ENCODE measurements around the gene EPB41L4B.

EPB41L4B gene

DNA sequence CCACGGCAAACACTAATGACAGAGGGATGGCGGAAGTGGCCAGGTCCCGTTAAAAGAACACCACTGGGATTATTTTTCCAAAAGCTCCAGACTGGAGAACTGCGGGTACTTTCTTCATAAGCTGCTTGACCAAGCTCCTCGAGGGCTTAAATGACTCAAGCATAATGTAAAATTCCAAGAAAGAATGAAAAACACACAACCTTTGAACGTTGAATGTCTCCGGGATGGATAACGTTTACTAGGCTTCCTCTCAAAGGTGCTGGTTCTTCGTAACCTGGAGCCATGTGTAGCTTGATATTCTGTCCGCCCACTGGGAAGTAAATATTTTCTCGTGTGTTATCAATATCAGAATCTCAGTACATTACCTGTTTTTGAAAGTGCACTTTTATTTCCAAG, 67.6 kb downstream of the EPB41L4B start:
- H3K36me3 ChIP-seq (ENCODE audit: control insufficient read depth, insufficient read depth, low read length) = no peaks in the 10 kb centered on the region
- H3K4me3 ChIP-seq (replicated peaks; ENCODE audit: low read depth, low read length) = no peak overlapping the region
- DNase-seq (ENCODE audit: extremely low read depth, insufficient read length) = no peak
- H3K27me3 ChIP-seq (replicated peaks; ENCODE audit: control insufficient read depth, insufficient read depth, low read length) = no peaks in the 10 kb centered on the region
- no peak for TF ChIP-seq CTCF (IDR thresholded peaks at IDR 0.05; ENCODE audit: insufficient read depth, low read length, poor library complexity, severe bottlenecking)

- Histone ChIP-seq H3K27me3 (replicated peaks; ENCODE audit: control insufficient read depth, insufficient read depth, low read length) (no peaks in the 10 kb centered on the region), H3K36me3 (ENCODE audit: control insufficient read depth, insufficient read depth, low read length) (no peaks in the 10 kb centered on the region), H3K4me3 (replicated peaks; ENCODE audit: low read depth, low read length) (no peak overlapping the region)
- DNase-seq (ENCODE audit: extremely low read depth, insufficient read length) = no peak
- TF ChIP-seq CTCF (IDR thresholded peaks at IDR 0.05; ENCODE audit: insufficient read depth, low read length, poor library complexity, severe bottlenecking) = no peak
Measured at GRCh38 chr9:109252291-109252690, 68.6 kb downstream of the EPB41L4B start.

GRCh38 chr9:109251776-109252106, 69.1 kb downstream of the EPB41L4B start:
- no peak for DNase-seq (ENCODE audit: extremely low read depth, insufficient read length)
- no peaks in the 10 kb centered on the region for H3K36me3 ChIP-seq (ENCODE audit: control insufficient read depth, insufficient read depth, low read length)
- no peaks in the 10 kb centered on the region for H3K27me3 ChIP-seq (replicated peaks; ENCODE audit: control insufficient read depth, insufficient read depth, low read length)
- no peak overlapping the region for H3K4me3 ChIP-seq (replicated peaks; ENCODE audit: low read depth, low read length)
- TF ChIP-seq CTCF (IDR thresholded peaks at IDR 0.05; ENCODE audit: insufficient read depth, low read length, poor library complexity, severe bottlenecking) = no peak

- H3K4me3 ChIP-seq (replicated peaks; ENCODE audit: low read depth, low read length) = no peak overlapping the region
- no peaks in the 10 kb centered on the region for H3K27me3 ChIP-seq (replicated peaks; ENCODE audit: control insufficient read depth, insufficient read depth, low read length)
- no peak for DNase-seq (ENCODE audit: extremely low read depth, insufficient read length)
- H3K36me3 ChIP-seq (ENCODE audit: control insufficient read depth, insufficient read depth, low read length) = no peaks in the 10 kb centered on the region
- TF ChIP-seq CTCF (IDR thresholded peaks at IDR 0.05; ENCODE audit: insufficient read depth, low read length, poor library complexity, severe bottlenecking) = no peak
Measured at GRCh38 chr9:109251080-109251775, 69.6 kb downstream of the EPB41L4B start.

- Histone ChIP-seq H3K4me3 (replicated peaks; ENCODE audit: low read depth, low read length) (no peak overlapping the region), H3K36me3 (ENCODE audit: control insufficient read depth, insufficient read depth, low read length) (no peaks in the 10 kb centered on the region), H3K27me3 (replicated peaks; ENCODE audit: control insufficient read depth, insufficient read depth, low read length) (no peaks in the 10 kb centered on the region)
- DNase-seq (ENCODE audit: extremely low read depth, insufficient read length) = no peak
- TF ChIP-seq CTCF (IDR thresholded peaks at IDR 0.05; ENCODE audit: insufficient read depth, low read length, poor library complexity, severe bottlenecking) = no peak
Measured at GRCh38 chr9:109250771-109251079, 70.1 kb downstream of the EPB41L4B start.

DNA sequence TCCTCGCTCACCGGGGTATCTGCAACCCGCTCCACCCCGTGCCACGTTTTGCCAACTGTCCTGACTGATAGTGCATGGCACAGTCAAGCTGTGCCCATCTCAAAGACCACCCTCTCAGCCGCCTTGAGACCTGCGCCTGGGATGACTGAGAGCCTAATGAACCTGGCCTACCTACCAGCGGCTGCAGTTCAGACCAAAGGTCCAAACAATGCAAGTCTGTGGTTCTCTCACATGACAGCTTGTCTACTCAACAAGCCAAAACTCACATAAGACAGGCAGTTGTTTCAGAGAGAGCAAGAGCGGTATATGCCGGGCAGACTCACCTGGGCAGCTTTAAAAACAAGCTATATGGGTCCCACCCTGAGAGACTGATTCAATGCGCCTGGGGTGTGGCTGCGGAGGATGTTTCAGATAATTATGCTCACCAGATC, 70.5 kb downstream of the EPB41L4B start:
- Histone ChIP-seq H3K4me3 (replicated peaks; ENCODE audit: low read depth, low read length) (no peak overlapping the region), H3K27me3 (replicated peaks; ENCODE audit: control insufficient read depth, insufficient read depth, low read length) (no peaks in the 10 kb centered on the region), H3K36me3 (ENCODE audit: control insufficient read depth, insufficient read depth, low read length) (no peaks in the 10 kb centered on the region)
- TF ChIP-seq CTCF (IDR thresholded peaks at IDR 0.05; ENCODE audit: insufficient read depth, low read length, poor library complexity, severe bottlenecking) = no peak
- no peak for DNase-seq (ENCODE audit: extremely low read depth, insufficient read length)
